Mammary epithelial cell (primary cell): ENCODE data around the gene HEATR3.

Source experiments
- EZH2 ChIP-seq: IDR thresholded peaks from 2 replicates; pipeline ENCODE4 v1.6.1; 2012; ENCODE audit warnings: low read length, inconsistent platforms, borderline replicate concordance
- TF ChIP-seq, protein P1 (sequence below), 2 donors: IDR thresholded peaks in 1 of 2; conservative IDR thresholded peaks in 1 of 2; 2 replicates each; pipeline ENCODE4 v1.5.1; 2011 to 2012; ENCODE audit warnings: inconsistent platforms in 2 of 2, low read length in 2 of 2, mild to moderate bottlenecking in 2 of 2, control low read depth in 1 of 2, low read depth in 1 of 2; ENCODE audit not compliant: insufficient read depth in 1 of 2; ENCODE audit errors: extremely low read depth in 1 of 2

DNA sequence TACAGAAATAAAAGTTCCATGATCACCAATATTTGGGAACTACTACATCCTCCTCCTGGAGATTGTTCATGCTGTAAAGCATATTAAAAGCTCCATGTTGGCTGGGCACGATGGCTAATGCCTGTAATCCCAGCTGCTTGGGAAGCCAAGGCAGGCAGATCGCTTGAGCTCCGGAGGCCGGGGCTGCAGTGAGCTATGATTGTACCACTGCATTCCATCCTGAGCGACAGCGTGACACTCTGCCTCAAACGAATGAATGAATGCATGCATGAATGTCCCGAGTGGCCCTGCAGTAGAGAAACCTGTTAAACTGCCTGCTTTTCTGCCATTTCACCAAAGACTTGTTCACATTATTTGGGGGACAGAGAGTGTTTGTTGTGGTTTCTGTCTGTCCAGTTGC, 25.8 kb upstream of the HEATR3 start:
- TF ChIP-seq, protein P1, sequence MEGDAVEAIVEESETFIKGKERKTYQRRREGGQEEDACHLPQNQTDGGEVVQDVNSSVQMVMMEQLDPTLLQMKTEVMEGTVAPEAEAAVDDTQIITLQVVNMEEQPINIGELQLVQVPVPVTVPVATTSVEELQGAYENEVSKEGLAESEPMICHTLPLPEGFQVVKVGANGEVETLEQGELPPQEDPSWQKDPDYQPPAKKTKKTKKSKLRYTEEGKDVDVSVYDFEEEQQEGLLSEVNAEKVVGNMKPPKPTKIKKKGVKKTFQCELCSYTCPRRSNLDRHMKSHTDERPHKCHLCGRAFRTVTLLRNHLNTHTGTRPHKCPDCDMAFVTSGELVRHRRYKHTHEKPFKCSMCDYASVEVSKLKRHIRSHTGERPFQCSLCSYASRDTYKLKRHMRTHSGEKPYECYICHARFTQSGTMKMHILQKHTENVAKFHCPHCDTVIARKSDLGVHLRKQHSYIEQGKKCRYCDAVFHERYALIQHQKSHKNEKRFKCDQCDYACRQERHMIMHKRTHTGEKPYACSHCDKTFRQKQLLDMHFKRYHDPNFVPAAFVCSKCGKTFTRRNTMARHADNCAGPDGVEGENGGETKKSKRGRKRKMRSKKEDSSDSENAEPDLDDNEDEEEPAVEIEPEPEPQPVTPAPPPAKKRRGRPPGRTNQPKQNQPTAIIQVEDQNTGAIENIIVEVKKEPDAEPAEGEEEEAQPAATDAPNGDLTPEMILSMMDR (conservative IDR thresholded peaks at IDR 0.05 in 1 of 2, IDR thresholded peaks at IDR 0.05 in 1 of 2; ENCODE audit: extremely low read depth in 1 of 2, insufficient read depth in 1 of 2, low read depth in 1 of 2, low read length in 2 of 2): no peak
- no peak for TF ChIP-seq EZH2
